H9 (cell line): ENCODE results near the gene SPTBN1. TPM values are rescaled to one million over a fixed set of nuclear protein-coding genes. Genes with fewer than 3 reads are reported as not detected.

ENCODE experiments used
- DNase-seq: peaks from one replicate; pipeline ENCODE4 v3.0.0-alpha.2; 2017
- H2AFZ ChIP-seq: one replicate; pipeline ENCODE4 v1.6.1; 2013; ENCODE audit warnings: mild to moderate bottlenecking, low read length, control low read depth, moderate library complexity
- H2AK5ac ChIP-seq: 2 replicates; pipeline ENCODE4 v1.6.1; 2013; ENCODE audit warnings: low read length, control low read depth, mixed read lengths; ENCODE audit not compliant: insufficient read length
- H2BK120ac ChIP-seq: one replicate; pipeline ENCODE4 v1.6.1; 2013; ENCODE audit warnings: low read depth, mild to moderate bottlenecking, low read length, control low read depth, inconsistent platforms; ENCODE audit not compliant: poor library complexity, severe bottlenecking
- H2BK12ac ChIP-seq: 2 replicates; pipeline ENCODE4 v1.6.1; 2013; ENCODE audit warnings: low read length, control low read depth, mixed read lengths, low read depth; ENCODE audit not compliant: insufficient read length
- H2BK15ac ChIP-seq: 2 replicates; pipeline ENCODE4 v1.6.1; 2013; ENCODE audit warnings: low read depth, low read length, control low read depth
- H2BK20ac ChIP-seq: one replicate; pipeline ENCODE4 v1.6.1; 2013; ENCODE audit warnings: low read depth, mild to moderate bottlenecking, low read length, control low read depth, inconsistent platforms; ENCODE audit not compliant: poor library complexity, severe bottlenecking
- H2BK5ac ChIP-seq: 2 replicates; pipeline ENCODE4 v1.6.1; 2013; ENCODE audit warnings: low read length, control low read depth, mixed read lengths; ENCODE audit not compliant: insufficient read length
- H3K14ac ChIP-seq: 2 replicates; pipeline ENCODE4 v1.6.1; 2013; ENCODE audit warnings: low read length, control low read depth; ENCODE audit not compliant: insufficient read depth
- H3K18ac ChIP-seq: 2 replicates; pipeline ENCODE4 v1.6.1; 2013; ENCODE audit warnings: low read depth, mild to moderate bottlenecking, mixed read lengths, low read length, control low read depth; ENCODE audit not compliant: insufficient read length
- H3K23ac ChIP-seq: 2 replicates; pipeline ENCODE4 v1.6.1; 2013; ENCODE audit warnings: low read length, control low read depth, mixed read lengths, low read depth; ENCODE audit not compliant: insufficient read length
- H3K23me2 ChIP-seq: 2 replicates; pipeline ENCODE4 v1.6.1; 2013; ENCODE audit warnings: low read depth, mild to moderate bottlenecking, mixed read lengths, low read length, control low read depth; ENCODE audit not compliant: insufficient read length, poor library complexity, severe bottlenecking
- H3K27ac ChIP-seq: 2 replicates; pipeline ENCODE4 v1.5.1; 2013; ENCODE audit warnings: low read length, control low read depth, mixed read lengths, low read depth; ENCODE audit not compliant: insufficient read length
- H3K27me3 ChIP-seq: 2 replicates; pipeline ENCODE4 v1.6.1; 2013; ENCODE audit warnings: low read length, control low read depth, inconsistent platforms; ENCODE audit not compliant: insufficient read depth
- H3K4ac ChIP-seq: 2 replicates; pipeline ENCODE4 v1.6.1; 2013; ENCODE audit warnings: low read depth, mild to moderate bottlenecking, control low read depth, inconsistent platforms, low read length, moderate library complexity
- H3K4me1 ChIP-seq: 2 replicates; pipeline ENCODE4 v1.6.1; 2013; ENCODE audit warnings: low read length, control low read depth, inconsistent platforms; ENCODE audit not compliant: insufficient read depth
- H3K4me2 ChIP-seq: 2 replicates; pipeline ENCODE4 v1.6.1; 2013; ENCODE audit warnings: low read length, control low read depth, mixed read lengths; ENCODE audit not compliant: insufficient read length, insufficient read depth
- H3K56ac ChIP-seq: 2 replicates; pipeline ENCODE4 v1.6.1; 2013; ENCODE audit warnings: low read depth, mild to moderate bottlenecking, mixed read lengths, low read length, control low read depth; ENCODE audit not compliant: insufficient read length
- H3K79me1 ChIP-seq: 2 replicates; pipeline ENCODE4 v1.6.1; 2013; ENCODE audit warnings: low read depth, mild to moderate bottlenecking, moderate library complexity, low read length, control low read depth, inconsistent platforms; ENCODE audit not compliant: insufficient read depth, poor library complexity, severe bottlenecking
- H3K79me2 ChIP-seq: 2 replicates; pipeline ENCODE4 v1.6.1; 2013; ENCODE audit warnings: low read length, control low read depth, inconsistent platforms; ENCODE audit not compliant: insufficient read depth
- H3K9ac ChIP-seq: 2 replicates; pipeline ENCODE4 v1.6.1; 2013; ENCODE audit warnings: low read length, control low read depth, mixed read lengths; ENCODE audit not compliant: insufficient read length; ENCODE audit errors: extremely low read depth
- H3K9me3 ChIP-seq: one replicate; pipeline ENCODE4 v1.6.1; 2013; ENCODE audit warnings: low read depth, low read length, inconsistent platforms; ENCODE audit not compliant: control insufficient read depth
- H3T11ph ChIP-seq: one replicate; pipeline ENCODE4 v1.6.1; 2013; ENCODE audit warnings: mild to moderate bottlenecking, low read length, control low read depth, inconsistent platforms
- H4K20me1 ChIP-seq: one replicate; pipeline ENCODE4 v1.6.1; 2013; ENCODE audit not compliant: control insufficient read depth, insufficient read length, insufficient read depth
- H4K5ac ChIP-seq: 2 replicates; pipeline ENCODE4 v1.6.1; 2013; ENCODE audit warnings: low read depth, mild to moderate bottlenecking, mixed read lengths, low read length, control low read depth; ENCODE audit not compliant: insufficient read length
- H4K8ac ChIP-seq: replicated peaks from 2 replicates; pipeline ENCODE4 v1.6.1; 2013; ENCODE audit warnings: low read length, control low read depth, mixed read lengths, low read depth; ENCODE audit not compliant: insufficient read length
- H4K91ac ChIP-seq: 2 replicates; pipeline ENCODE4 v1.6.1; 2013; ENCODE audit warnings: low read depth, mild to moderate bottlenecking, moderate library complexity, mixed read lengths, low read length, control low read depth; ENCODE audit not compliant: insufficient read length
- H3K27ac Mint-ChIP-seq, 3 experiments: 2 replicates in 2 of 3; 3 replicates in 1 of 3; pipeline ENCODE4 v1.8.0; 2020 to 2021; ENCODE audit warnings: mixed read lengths in 3 of 3, mild to moderate bottlenecking in 1 of 3, moderate library complexity in 1 of 3
- H3K27me3 Mint-ChIP-seq: 2 replicates; pipeline ENCODE4 v1.8.0; 2021; ENCODE audit warnings: low read depth, mild to moderate bottlenecking, moderate library complexity, mixed read lengths
- H3K36me3 Mint-ChIP-seq, 3 experiments: 2 replicates in 2 of 3; 3 replicates in 1 of 3; pipeline ENCODE4 v1.8.0; 2020 to 2021; ENCODE audit warnings: low read depth in 3 of 3, mixed read lengths in 3 of 3; ENCODE audit not compliant: insufficient read depth in 1 of 3
- H3K4me1 Mint-ChIP-seq, 2 experiments: 2 replicates each; pipeline ENCODE4 v1.8.0; 2020; ENCODE audit warnings: mixed read lengths in 2 of 2
- H3K4me3 Mint-ChIP-seq, 2 experiments: 2 replicates in 1 of 2; 3 replicates in 1 of 2; pipeline ENCODE4 v1.8.0; 2020 to 2021; ENCODE audit warnings: mild to moderate bottlenecking in 2 of 2, mixed read lengths in 2 of 2, moderate library complexity in 1 of 2
- H3K9me3 Mint-ChIP-seq, 2 experiments: 2 replicates in 1 of 2; 3 replicates in 1 of 2; pipeline ENCODE4 v1.8.0; 2020; ENCODE audit warnings: mild to moderate bottlenecking in 2 of 2, mixed read lengths in 2 of 2, moderate library complexity in 1 of 2
- WGBS: extraction: QIAGEN DNeasy Blood & Tissue Kit; methylation state at CpG from one replicate; pipeline ENCODE4 v1.1.7; 2013; ENCODE audit warnings: missing lambda C conversion rate, low lambda C conversion rate, mixed read lengths; ENCODE audit not compliant: insufficient read length; ENCODE audit errors: extremely low coverage; 5-methylcytosine and 5-hydroxymethylcytosine counted together
- total RNA-seq: library from RNA; stranded (reverse); gene quantifications from 2 replicates; pipeline ENCODE4 v1.2.1, GENCODE V29; 2021
- TF ChIP-seq, protein P1 (sequence below): fragments of 200-600 bp; sonication (generic); conservative IDR thresholded peaks from 3 replicates; pipeline ENCODE4 v1.8.0; 2021; ENCODE audit warnings: antibody characterized with exemption, mild to moderate bottlenecking

Gene SPTBN1
- total RNA-seq, 1 experiment from 2014 or later, result 164 TPM

DNA sequence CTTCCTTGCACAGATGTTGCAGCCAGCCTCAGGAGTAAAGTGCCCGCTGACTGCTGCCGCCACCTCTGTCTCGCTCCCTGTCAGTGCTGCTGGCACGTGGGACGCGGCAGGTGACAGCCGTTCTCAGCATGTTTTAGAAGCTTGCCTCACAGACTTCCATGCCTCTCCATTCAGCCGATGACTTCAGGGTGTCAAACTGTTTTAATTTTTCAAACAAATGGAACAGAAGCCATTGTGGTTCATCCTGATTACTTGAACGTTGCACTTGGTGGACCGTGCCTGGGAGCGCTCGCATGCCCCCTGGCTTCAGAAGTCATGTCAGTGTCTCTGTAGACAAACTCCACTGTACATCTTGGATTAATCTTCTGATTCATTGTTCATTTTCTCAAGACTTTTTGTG is 204.6 kb downstream of the SPTBN1 start:
- no peak overlapping the region for H4K8ac ChIP-seq
- H2BK20ac ChIP-seq, result no peak overlapping the region
- no peak overlapping the region for H3K4ac ChIP-seq
- no peak overlapping the region for H3K9ac ChIP-seq
- H2BK5ac ChIP-seq, result no peak overlapping the region
- no peak overlapping the region for H3K56ac ChIP-seq
- H3K4me1 Mint-ChIP-seq, result peaks cover 8% of the 10 kb centered on the region in 2 experiments
- H3K4me2 ChIP-seq, result no peak overlapping the region
- H4K5ac ChIP-seq, result no peak overlapping the region
- no peak overlapping the region for H2BK12ac ChIP-seq
- no peak overlapping the region for H2AK5ac ChIP-seq
- no peak overlapping the region for H3K18ac ChIP-seq
- H2AFZ ChIP-seq, result no peak overlapping the region
- H3K9me3 ChIP-seq, result no peaks in the 10 kb centered on the region
- no peak overlapping the region for H2BK120ac ChIP-seq
- H3K23ac ChIP-seq, result no peak overlapping the region
- no peaks in the 10 kb centered on the region for H3K9me3 Mint-ChIP-seq
- WGBS, result no CpG with 5 or more reads among the region's 12 CpGs
- no peak overlapping the region for H3K4me3 Mint-ChIP-seq
- H3K27ac ChIP-seq, result no peak overlapping the region
- no peaks in the 10 kb centered on the region for H3K79me2 ChIP-seq
- H3K27me3 ChIP-seq, result no peaks in the 10 kb centered on the region
- no peak overlapping the region for H3T11ph ChIP-seq
- peaks cover 49 to 94% (median 89%) of the 10 kb centered on the region in 3 experiments; a peak in 6 of 7 replicates for H3K36me3 Mint-ChIP-seq
- H4K91ac ChIP-seq, result no peak overlapping the region
- H3K79me1 ChIP-seq, result no peaks in the 10 kb centered on the region
- no peak overlapping the region for H2BK15ac ChIP-seq
- peaks cover 3% of the 10 kb centered on the region; the same call in 1 of the 2 replicates for H3K4me1 ChIP-seq
- H4K20me1 ChIP-seq, result no peaks in the 10 kb centered on the region
- no peak for DNase-seq
- H3K14ac ChIP-seq, result no peak overlapping the region
- TF ChIP-seq, protein P1, sequence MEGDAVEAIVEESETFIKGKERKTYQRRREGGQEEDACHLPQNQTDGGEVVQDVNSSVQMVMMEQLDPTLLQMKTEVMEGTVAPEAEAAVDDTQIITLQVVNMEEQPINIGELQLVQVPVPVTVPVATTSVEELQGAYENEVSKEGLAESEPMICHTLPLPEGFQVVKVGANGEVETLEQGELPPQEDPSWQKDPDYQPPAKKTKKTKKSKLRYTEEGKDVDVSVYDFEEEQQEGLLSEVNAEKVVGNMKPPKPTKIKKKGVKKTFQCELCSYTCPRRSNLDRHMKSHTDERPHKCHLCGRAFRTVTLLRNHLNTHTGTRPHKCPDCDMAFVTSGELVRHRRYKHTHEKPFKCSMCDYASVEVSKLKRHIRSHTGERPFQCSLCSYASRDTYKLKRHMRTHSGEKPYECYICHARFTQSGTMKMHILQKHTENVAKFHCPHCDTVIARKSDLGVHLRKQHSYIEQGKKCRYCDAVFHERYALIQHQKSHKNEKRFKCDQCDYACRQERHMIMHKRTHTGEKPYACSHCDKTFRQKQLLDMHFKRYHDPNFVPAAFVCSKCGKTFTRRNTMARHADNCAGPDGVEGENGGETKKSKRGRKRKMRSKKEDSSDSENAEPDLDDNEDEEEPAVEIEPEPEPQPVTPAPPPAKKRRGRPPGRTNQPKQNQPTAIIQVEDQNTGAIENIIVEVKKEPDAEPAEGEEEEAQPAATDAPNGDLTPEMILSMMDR, result no peak
- H3K23me2 ChIP-seq, result no peaks in the 10 kb centered on the region
- H3K27me3 Mint-ChIP-seq, result no peaks in the 10 kb centered on the region
- no peak overlapping the region for H3K27ac Mint-ChIP-seq
